ENCODE data around the gene TMBIM1.

DNA sequence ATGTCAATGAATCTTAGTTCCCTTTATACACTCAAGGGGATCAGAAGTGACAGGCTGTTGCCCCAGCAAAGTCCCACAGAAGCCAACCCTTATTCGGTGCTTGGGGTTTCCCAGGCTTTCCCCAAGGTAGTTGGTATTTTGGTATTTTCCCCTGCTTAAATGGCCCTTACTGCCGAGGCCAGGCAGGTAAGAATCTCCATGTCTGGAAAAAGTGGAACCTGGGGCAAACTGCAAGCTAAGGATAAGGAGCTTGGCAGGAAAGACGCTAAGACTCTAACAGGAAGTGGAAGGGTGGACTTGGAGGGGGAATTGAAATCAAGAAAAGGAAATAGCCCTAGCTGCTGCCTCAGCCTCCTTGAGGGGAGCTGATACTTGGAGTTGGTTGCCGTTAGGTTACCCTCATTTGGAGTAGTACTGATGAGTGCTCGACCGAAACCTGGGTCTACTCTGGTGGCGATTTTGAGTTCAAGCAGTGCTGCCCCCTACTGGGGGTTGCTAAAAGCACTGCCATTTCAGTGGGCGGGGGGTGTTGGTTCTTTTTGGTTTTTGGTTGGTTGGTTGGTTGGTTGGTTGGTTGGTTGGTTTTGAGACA is 34.8 kb downstream of the TMBIM1 start:
- TF ChIP-seq POLR2A (IDR thresholded peaks at IDR 0.05) (no peak), EP300 (IDR thresholded peaks at IDR 0.05) (no peak)
- TF ChIP-seq, protein P1, sequence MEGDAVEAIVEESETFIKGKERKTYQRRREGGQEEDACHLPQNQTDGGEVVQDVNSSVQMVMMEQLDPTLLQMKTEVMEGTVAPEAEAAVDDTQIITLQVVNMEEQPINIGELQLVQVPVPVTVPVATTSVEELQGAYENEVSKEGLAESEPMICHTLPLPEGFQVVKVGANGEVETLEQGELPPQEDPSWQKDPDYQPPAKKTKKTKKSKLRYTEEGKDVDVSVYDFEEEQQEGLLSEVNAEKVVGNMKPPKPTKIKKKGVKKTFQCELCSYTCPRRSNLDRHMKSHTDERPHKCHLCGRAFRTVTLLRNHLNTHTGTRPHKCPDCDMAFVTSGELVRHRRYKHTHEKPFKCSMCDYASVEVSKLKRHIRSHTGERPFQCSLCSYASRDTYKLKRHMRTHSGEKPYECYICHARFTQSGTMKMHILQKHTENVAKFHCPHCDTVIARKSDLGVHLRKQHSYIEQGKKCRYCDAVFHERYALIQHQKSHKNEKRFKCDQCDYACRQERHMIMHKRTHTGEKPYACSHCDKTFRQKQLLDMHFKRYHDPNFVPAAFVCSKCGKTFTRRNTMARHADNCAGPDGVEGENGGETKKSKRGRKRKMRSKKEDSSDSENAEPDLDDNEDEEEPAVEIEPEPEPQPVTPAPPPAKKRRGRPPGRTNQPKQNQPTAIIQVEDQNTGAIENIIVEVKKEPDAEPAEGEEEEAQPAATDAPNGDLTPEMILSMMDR (IDR thresholded peaks at IDR 0.05), result peak in 1 of 3 donors; percentile 8
